Measurements from ENCODE around the gene ERRFI1. TPM values are rescaled to one million over a fixed set of nuclear protein-coding genes. Genes with fewer than 3 reads are reported as not detected.

Gene ERRFI1, protein sequence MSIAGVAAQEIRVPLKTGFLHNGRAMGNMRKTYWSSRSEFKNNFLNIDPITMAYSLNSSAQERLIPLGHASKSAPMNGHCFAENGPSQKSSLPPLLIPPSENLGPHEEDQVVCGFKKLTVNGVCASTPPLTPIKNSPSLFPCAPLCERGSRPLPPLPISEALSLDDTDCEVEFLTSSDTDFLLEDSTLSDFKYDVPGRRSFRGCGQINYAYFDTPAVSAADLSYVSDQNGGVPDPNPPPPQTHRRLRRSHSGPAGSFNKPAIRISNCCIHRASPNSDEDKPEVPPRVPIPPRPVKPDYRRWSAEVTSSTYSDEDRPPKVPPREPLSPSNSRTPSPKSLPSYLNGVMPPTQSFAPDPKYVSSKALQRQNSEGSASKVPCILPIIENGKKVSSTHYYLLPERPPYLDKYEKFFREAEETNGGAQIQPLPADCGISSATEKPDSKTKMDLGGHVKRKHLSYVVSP
- total RNA-seq (2014; rRNA removed; shearing (Covaris generic)) (not detected in 2 replicates), total RNA-seq (2022) (not detected in 2 replicates), Bru-seq, nascent RNA (percentile 25 among the genes with signal in this experiment), BruChase-seq, experiment 1, labeled RNA remaining after a 6-hour chase (percentile 23 among the genes with signal in this experiment), BruChase-seq, experiment 2, labeled RNA remaining after a 2-hour chase (percentile 30 among the genes with signal in this experiment)
- long read RNA-seq = 0 reads

DNA sequence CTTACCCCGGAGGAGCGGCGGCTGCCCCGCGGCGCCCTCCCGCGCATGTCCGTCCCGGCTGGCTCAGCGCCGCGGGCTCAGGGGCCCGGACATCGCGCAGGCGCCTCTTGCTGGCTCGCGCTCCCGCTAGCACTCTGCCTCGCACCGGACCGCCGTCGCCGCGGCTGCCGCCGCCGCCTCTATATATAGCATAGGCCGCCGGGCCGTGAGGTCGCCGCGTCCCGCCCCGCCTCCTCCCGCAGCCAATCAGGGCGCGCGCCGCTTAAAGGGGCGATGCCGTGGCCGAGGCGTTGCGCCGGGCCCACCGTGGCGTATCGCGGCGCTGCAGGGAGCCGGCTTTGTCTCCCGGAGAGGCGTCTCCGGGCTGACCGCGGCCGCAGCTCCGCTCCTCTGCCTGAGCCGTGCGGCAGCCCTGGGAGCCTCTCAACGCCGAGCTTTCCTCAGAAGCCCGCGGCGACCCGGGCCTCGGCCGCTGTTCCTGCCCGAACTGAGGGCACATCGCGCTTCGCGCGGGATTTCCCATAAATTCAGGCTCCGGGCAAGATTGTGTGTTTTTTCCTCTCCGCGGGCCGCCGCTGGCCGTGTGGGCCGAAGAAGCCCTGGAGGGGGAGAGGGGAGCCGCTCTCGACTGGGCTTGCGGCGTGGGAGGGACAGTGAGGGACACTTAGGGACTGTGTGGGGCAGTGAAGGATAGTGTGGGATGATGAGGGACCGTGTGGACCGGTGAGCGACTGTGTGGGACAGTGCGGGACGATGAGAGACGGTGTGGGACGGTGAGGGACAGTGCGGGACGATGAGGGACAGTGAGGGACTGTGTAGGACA, at the start of gene ERRFI1:
Gene ERRFI1, minus strand, starts transcription at position 157 of the 823 bp plus-strand sequence. CDS start 10,690 bp downstream, outside the sequence.
- no peak within 1 kb of the TSS for H3K27ac ChIP-seq (ENCODE audit: low read depth, low read length, poor library complexity, severe bottlenecking)
- H3K4me1 ChIP-seq (ENCODE audit: insufficient read depth, low read length, poor library complexity, severe bottlenecking) = no peaks in the 10 kb centered on the region
- no peak for DNase-seq (ENCODE audit: low spot score)
- no peaks in the 10 kb centered on the region for H3K9me2 ChIP-seq (ENCODE audit: insufficient read depth, low read length)
- TF ChIP-seq EZH2phosphoT487 (IDR thresholded peaks at IDR 0.05; ENCODE audit: borderline replicate concordance, low read depth, low read length) = no peak
- TF ChIP-seq, protein P1, sequence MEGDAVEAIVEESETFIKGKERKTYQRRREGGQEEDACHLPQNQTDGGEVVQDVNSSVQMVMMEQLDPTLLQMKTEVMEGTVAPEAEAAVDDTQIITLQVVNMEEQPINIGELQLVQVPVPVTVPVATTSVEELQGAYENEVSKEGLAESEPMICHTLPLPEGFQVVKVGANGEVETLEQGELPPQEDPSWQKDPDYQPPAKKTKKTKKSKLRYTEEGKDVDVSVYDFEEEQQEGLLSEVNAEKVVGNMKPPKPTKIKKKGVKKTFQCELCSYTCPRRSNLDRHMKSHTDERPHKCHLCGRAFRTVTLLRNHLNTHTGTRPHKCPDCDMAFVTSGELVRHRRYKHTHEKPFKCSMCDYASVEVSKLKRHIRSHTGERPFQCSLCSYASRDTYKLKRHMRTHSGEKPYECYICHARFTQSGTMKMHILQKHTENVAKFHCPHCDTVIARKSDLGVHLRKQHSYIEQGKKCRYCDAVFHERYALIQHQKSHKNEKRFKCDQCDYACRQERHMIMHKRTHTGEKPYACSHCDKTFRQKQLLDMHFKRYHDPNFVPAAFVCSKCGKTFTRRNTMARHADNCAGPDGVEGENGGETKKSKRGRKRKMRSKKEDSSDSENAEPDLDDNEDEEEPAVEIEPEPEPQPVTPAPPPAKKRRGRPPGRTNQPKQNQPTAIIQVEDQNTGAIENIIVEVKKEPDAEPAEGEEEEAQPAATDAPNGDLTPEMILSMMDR (conservative IDR thresholded peaks at IDR 0.05; ENCODE audit: low read length) = no peak
- no TSS peak for BruUV-seq (replicated peaks)
- no peaks in the 10 kb centered on the region for H3K36me3 ChIP-seq (ENCODE audit: insufficient read depth, low read length)
- CTCF ChIA-PET (ENCODE audit: unreplicated experiment) = no interaction called here
- POLR2A ChIA-PET = no interaction called here
- H3K79me2 ChIP-seq (ENCODE audit: insufficient read depth, low read depth, low read length) = no peaks in the 10 kb centered on the region
- intact Hi-C loops (cut with micrococcal nuclease; ENCODE audit: unreplicated experiment) = no loop called here
- no peaks in the 10 kb centered on the region for H4K20me1 ChIP-seq (ENCODE audit: insufficient read depth, low read length)
- H3K9me3 ChIP-seq (ENCODE audit: low read length) = no peaks in the 10 kb centered on the region
- H2AFZ ChIP-seq (ENCODE audit: low read length) = no peak within 1 kb of the TSS
- H3K4me2 ChIP-seq (ENCODE audit: low read length) = no peak within 1 kb of the TSS
- no peak within 1 kb of the TSS for H3K4me3 ChIP-seq (ENCODE audit: low read depth, low read length, poor library complexity, severe bottlenecking)

DNA sequence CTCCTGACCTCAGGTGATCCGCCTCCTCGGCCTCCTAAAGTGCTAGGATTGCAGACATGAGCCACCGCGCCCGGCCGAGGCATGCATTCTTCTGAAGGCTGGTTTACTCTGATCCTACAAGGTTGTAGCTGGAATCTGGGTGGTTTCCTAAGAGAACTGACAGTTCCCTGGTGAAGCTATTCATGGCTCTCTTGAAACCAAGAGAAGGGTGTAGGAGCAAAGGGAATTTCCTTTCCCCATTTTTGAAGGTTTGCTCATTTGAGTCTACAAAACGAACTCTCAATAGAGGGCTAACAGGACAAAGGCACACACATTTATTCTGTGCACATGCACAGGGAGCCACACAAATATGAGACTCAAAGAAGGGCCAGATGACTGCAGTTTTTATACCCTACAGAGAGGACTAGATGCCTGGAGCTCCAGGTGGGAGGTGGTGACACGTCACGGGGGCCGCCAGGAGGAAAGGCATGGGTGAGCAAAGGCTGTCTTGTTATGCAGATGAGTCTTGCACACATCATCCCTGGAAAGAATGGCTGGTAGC, 49.5 kb upstream of the ERRFI1 start:
- ChIA-PET CTCF (ENCODE audit: unreplicated experiment) (no interaction called here), POLR2A (interaction anchor here (1.1 kb wide), 1 partner anchor 31 kb away, joined by 4 read pairs; no protein-coding TSS in a partner anchor)
- intact Hi-C loops (cut with micrococcal nuclease; ENCODE audit: unreplicated experiment) = no loop called here
- Histone ChIP-seq H3K79me2 (ENCODE audit: insufficient read depth, low read depth, low read length) (no peaks in the 10 kb centered on the region), H3K9me2 (ENCODE audit: insufficient read depth, low read length) (no peaks in the 10 kb centered on the region), H2AFZ (ENCODE audit: low read length) (no peak overlapping the region), H3K4me2 (ENCODE audit: low read length) (no peak overlapping the region), H3K9me3 (ENCODE audit: low read length) (no peaks in the 10 kb centered on the region), H4K20me1 (ENCODE audit: insufficient read depth, low read length) (no peaks in the 10 kb centered on the region), H3K27ac (ENCODE audit: low read depth, low read length, poor library complexity, severe bottlenecking) (no peak overlapping the region), H3K4me3 (ENCODE audit: low read depth, low read length, poor library complexity, severe bottlenecking) (no peak overlapping the region), H3K4me1 (ENCODE audit: insufficient read depth, low read length, poor library complexity, severe bottlenecking) (no peaks in the 10 kb centered on the region), H3K36me3 (ENCODE audit: insufficient read depth, low read length) (no peaks in the 10 kb centered on the region)
- TF ChIP-seq, protein P1 (conservative IDR thresholded peaks at IDR 0.05; ENCODE audit: low read length) = no peak
- TF ChIP-seq EZH2phosphoT487 (IDR thresholded peaks at IDR 0.05; ENCODE audit: borderline replicate concordance, low read depth, low read length) = no peak
- BruUV-seq (replicated peaks) = no TSS peak
- no peak for DNase-seq (ENCODE audit: low spot score)
